Endothelial cell (in vitro differentiated cells): Measurements from ENCODE around the gene GPT2. TPM values are rescaled to one million over a fixed set of nuclear protein-coding genes. Genes with fewer than 3 reads are reported as not detected.

Source experiments
- DNase-seq: peaks from one replicate; pipeline ENCODE4 v3.0.0; 2021; ENCODE audit warnings: low spot score
- H3K27ac Mint-ChIP-seq: one replicate; pipeline ENCODE4 v1.8.0; 2021; ENCODE audit warnings: mixed read lengths, inconsistent platforms; ENCODE audit not compliant: unreplicated experiment
- H3K27me3 Mint-ChIP-seq: one replicate; pipeline ENCODE4 v1.8.0; 2021; ENCODE audit warnings: mild to moderate bottlenecking, moderate library complexity, mixed read lengths, inconsistent platforms; ENCODE audit not compliant: unreplicated experiment
- H3K36me3 Mint-ChIP-seq: one replicate; pipeline ENCODE4 v1.8.0; 2021; ENCODE audit warnings: mild to moderate bottlenecking, low read depth, mixed read lengths, inconsistent platforms; ENCODE audit not compliant: unreplicated experiment
- H3K4me1 Mint-ChIP-seq: one replicate; pipeline ENCODE4 v1.8.0; 2021; ENCODE audit warnings: mild to moderate bottlenecking, mixed read lengths, inconsistent platforms; ENCODE audit not compliant: unreplicated experiment
- H3K4me3 Mint-ChIP-seq: one replicate; pipeline ENCODE4 v1.8.0; 2021; ENCODE audit warnings: mild to moderate bottlenecking, mixed read lengths, inconsistent platforms; ENCODE audit not compliant: unreplicated experiment
- H3K9me3 Mint-ChIP-seq: one replicate; pipeline ENCODE4 v1.8.0; 2021; ENCODE audit warnings: mixed read lengths, inconsistent platforms; ENCODE audit not compliant: unreplicated experiment
- total RNA-seq: library from RNA; stranded (reverse); fragmentation: NEBNext Ultra II Directional; extraction: Animal tissue kit (Norgen Biotek cat#: 25700); gene quantifications from one replicate; pipeline ENCODE4 v1.2.1, GENCODE V29; 2021; ENCODE audit not compliant: unreplicated experiment
- TF ChIP-seq, protein P1 (sequence below): fragments of 200-600 bp; sonication (generic); IDR thresholded peaks from one replicate; pipeline ENCODE4 v1.5.0; 2021; ENCODE audit warnings: antibody characterized with exemption; ENCODE audit not compliant: unreplicated experiment

The GPT2 gene
- total RNA-seq, 1 donor from 2014 or later: 15.6 TPM

DNA sequence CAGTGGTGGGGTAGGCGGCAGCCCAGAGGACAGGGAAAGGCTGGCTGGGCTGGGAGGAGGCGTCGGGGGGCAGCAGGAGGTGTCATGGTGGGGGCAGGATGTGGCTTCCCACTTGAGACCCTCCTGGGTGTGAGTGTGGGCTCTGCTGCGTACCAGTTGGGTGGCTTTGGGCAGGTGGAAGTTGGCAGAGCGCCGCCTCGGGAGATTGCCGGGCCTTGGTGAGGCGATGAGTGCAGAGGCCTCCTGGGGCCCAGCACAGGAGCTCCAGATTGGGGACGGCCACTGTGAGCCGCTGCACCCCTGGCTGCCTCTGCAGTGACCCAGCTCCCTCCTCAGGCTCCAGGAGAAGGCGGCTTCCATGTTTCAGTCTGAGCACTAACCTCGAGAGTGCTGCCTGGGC is 13.8 kb downstream of the GPT2 start:
- H3K27ac Mint-ChIP-seq: no peak overlapping the region
- TF ChIP-seq, protein P1, sequence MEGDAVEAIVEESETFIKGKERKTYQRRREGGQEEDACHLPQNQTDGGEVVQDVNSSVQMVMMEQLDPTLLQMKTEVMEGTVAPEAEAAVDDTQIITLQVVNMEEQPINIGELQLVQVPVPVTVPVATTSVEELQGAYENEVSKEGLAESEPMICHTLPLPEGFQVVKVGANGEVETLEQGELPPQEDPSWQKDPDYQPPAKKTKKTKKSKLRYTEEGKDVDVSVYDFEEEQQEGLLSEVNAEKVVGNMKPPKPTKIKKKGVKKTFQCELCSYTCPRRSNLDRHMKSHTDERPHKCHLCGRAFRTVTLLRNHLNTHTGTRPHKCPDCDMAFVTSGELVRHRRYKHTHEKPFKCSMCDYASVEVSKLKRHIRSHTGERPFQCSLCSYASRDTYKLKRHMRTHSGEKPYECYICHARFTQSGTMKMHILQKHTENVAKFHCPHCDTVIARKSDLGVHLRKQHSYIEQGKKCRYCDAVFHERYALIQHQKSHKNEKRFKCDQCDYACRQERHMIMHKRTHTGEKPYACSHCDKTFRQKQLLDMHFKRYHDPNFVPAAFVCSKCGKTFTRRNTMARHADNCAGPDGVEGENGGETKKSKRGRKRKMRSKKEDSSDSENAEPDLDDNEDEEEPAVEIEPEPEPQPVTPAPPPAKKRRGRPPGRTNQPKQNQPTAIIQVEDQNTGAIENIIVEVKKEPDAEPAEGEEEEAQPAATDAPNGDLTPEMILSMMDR: no peak
- H3K9me3 Mint-ChIP-seq: no peaks in the 10 kb centered on the region

DNA sequence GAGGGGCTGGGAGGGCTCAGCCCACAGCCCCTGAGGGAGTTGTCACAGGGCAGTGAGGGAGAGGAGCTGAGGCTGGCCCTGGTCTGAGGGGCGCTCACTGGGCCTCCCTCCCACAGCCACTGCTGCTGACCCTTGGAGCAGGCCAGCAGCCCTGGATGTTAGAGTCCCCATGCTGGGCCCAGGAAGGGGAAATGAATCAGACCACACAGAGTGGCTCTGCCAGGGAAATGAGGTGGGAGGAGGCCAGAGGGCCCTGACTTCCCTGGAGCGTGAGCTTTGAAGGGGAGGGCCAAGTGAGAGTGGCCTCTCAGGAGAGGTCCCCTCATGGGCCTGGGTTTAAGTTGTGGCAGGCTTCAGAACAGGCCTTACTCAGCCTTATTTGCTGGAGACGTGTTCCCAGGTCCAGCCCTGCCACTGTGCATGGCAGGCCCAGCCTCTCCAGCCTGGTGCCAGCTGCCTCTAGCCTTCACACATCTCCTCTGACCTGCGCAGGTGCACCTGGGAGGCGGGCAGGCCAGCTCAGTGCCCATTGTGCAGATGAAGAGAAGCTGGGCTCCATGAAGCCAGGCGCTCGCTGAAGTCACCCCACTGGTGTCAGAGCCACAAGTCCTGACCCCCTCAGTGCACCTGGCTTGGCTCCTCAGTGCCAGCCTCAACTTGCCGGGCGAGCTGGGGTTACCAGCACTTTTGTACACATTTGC is 15.4 kb downstream of the GPT2 start:
- TF ChIP-seq, protein P1: no peak
- no peak for DNase-seq
- Mint-ChIP-seq H3K4me1 (no peaks in the 10 kb centered on the region), H3K27me3 (peaks cover 8% of the 10 kb centered on the region), H3K9me3 (no peaks in the 10 kb centered on the region), H3K27ac (no peak overlapping the region), H3K36me3 (peaks cover 10% of the 10 kb centered on the region), H3K4me3 (no peak overlapping the region)

More for the DNA sequence above, 13.8 kb downstream of the GPT2 start:
- H3K4me3 Mint-ChIP-seq: no peak overlapping the region
- no peak for DNase-seq
- H3K27me3 Mint-ChIP-seq: peaks cover 6% of the 10 kb centered on the region
- no peaks in the 10 kb centered on the region for H3K4me1 Mint-ChIP-seq
- peaks cover 7% of the 10 kb centered on the region for H3K36me3 Mint-ChIP-seq

DNA sequence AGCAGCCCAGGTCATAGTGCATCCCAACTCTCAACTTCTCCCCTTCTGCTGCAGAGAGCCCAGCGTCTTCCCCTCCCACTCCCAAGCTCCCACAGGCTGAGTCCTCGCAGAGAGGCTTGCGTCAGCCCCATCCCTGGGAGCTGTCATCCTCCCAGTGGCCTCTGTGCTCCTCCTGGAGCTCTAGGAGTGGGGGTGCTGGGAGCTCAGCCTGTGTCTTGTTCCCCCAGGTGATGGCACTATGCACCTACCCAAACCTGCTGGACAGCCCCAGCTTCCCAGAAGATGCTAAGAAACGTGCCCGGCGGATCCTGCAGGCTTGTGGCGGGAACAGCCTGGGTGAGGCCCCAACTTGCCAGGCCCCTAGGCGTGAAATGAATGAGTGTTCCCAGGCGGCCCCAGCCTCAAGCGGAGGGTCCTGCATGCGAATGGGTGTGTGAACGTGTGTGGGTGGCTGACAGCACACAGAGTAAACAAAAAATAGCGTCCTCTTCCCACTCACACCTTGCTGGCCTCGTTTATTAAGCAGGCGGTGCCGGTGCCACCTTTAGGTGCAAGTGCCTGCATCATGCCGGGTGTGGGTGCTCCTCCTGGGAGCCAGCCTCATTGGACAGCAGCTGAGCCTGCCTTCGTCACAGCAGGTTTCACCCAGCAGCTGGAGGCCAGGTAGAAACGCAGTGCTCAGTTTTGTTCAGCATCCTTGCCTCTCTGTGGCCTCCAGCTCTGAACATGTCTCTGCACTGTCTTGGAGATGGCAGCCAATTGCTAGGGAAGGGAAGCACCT is 16.5 kb downstream of the GPT2 start:
- no peak overlapping the region for H3K27ac Mint-ChIP-seq
- DNase-seq: no peak
- H3K9me3 Mint-ChIP-seq: no peaks in the 10 kb centered on the region
- no peak overlapping the region for H3K4me3 Mint-ChIP-seq
- TF ChIP-seq, protein P1: no peak
- no peaks in the 10 kb centered on the region for H3K4me1 Mint-ChIP-seq
- peaks cover 8% of the 10 kb centered on the region for H3K27me3 Mint-ChIP-seq
- H3K36me3 Mint-ChIP-seq: peaks cover 14% of the 10 kb centered on the region

GRCh38 chr16:46901709-46902108 is 17.5 kb downstream of the GPT2 start:
- no peaks in the 10 kb centered on the region for H3K9me3 Mint-ChIP-seq
- no peak overlapping the region for H3K27ac Mint-ChIP-seq
- no peak for DNase-seq
- H3K27me3 Mint-ChIP-seq: peaks cover 8% of the 10 kb centered on the region
- no peak overlapping the region for H3K4me3 Mint-ChIP-seq
- no peaks in the 10 kb centered on the region for H3K4me1 Mint-ChIP-seq
- TF ChIP-seq, protein P1: no peak
- H3K36me3 Mint-ChIP-seq: peaks cover 17% of the 10 kb centered on the region
